ENCODE measurements around the gene TMPRSS9. TPM values are rescaled to one million over a fixed set of nuclear protein-coding genes. Genes with fewer than 3 reads are reported as not detected.

Gene TMPRSS9
- total and polyA plus RNA-seq, 2 experiments from 2014 or later, result 0.28 TPM; not detected in 1

GRCh38 chr19:2436384-2436783 lies 76.3 kb downstream of the TMPRSS9 start:
- Histone ChIP-seq H3K27me3 (replicated peaks; ENCODE audit: insufficient read depth) (no peaks in the 10 kb centered on the region), H3K9ac (no peak overlapping the region), H3K36me3 (ENCODE audit: low read depth) (no peaks in the 10 kb centered on the region), H3K9me2 (ENCODE audit: insufficient read depth) (no peaks in the 10 kb centered on the region), H4K20me1 (ENCODE audit: insufficient read depth) (no peaks in the 10 kb centered on the region), H3F3A (ENCODE audit: insufficient read depth) (no peaks in the 10 kb centered on the region), H3K27ac (no peak overlapping the region), H3K4me1 (ENCODE audit: insufficient read depth) (no peaks in the 10 kb centered on the region), H3K4me2 (ENCODE audit: unreplicated experiment) (no peak overlapping the region), H3K79me2 (ENCODE audit: insufficient read depth) (peaks cover 24% of the 10 kb centered on the region), H3K4me3 (no peak overlapping the region), H3K9me3 (ENCODE audit: low read depth) (no peaks in the 10 kb centered on the region), H2AFZ (no peak overlapping the region)
- no peak for DNase-seq
- no peak for TF ChIP-seq EZH2 (IDR thresholded peaks at IDR 0.05; ENCODE audit: insufficient read depth, poor library complexity, severe bottlenecking)
- TF ChIP-seq EZH2phosphoT487 (IDR thresholded peaks at IDR 0.05; ENCODE audit: insufficient read depth, low read depth), result no peak
- 92 to 97% methylated on average over 5 to 39 of the region's 39 CpGs for WGBS, 2 experiments (ENCODE audit: low coverage in 1 of 2, low lambda C conversion rate in 2 of 2, missing lambda C conversion rate in 2 of 2)
- in situ Hi-C loops (cut with MboI), result no loop called here

DNA sequence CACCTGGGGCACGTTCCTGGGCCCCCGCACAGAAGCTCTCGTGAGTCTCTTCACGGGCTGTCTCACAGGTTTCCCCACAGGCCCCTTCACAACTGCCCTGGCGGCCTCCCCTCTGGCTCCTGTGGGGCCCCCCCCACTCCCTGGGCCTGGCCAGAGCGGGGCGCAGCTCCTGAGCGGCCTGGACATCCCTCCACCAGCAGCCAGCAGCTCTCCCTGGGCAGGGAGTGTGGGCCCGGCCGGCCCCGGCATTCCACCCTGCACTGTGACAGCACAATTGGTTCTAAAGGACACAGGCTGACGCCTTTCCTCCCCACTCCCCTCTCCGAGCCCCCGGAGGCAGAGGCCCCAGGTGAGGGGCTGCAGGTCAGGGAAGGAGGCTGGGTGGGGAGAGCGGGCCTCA lies 76.9 kb downstream of the TMPRSS9 start:
- no peak overlapping the region for H3K4me2 ChIP-seq (ENCODE audit: unreplicated experiment)
- H3K36me3 ChIP-seq (ENCODE audit: low read depth), result no peaks in the 10 kb centered on the region
- TF ChIP-seq EZH2 (IDR thresholded peaks at IDR 0.05; ENCODE audit: insufficient read depth, poor library complexity, severe bottlenecking) (no peak), EZH2phosphoT487 (IDR thresholded peaks at IDR 0.05; ENCODE audit: insufficient read depth, low read depth) (no peak)
- peaks cover 29% of the 10 kb centered on the region for H3K79me2 ChIP-seq (ENCODE audit: insufficient read depth)
- no peaks in the 10 kb centered on the region for H3K4me1 ChIP-seq (ENCODE audit: insufficient read depth)
- H3F3A ChIP-seq (ENCODE audit: insufficient read depth), result no peaks in the 10 kb centered on the region
- H4K20me1 ChIP-seq (ENCODE audit: insufficient read depth), result no peaks in the 10 kb centered on the region
- H3K9me2 ChIP-seq (ENCODE audit: insufficient read depth), result no peaks in the 10 kb centered on the region
- H3K4me3 ChIP-seq, result no peak overlapping the region
- WGBS, 2 experiments (ENCODE audit: low coverage in 1 of 2, low lambda C conversion rate in 2 of 2, missing lambda C conversion rate in 2 of 2), result 96 to 97% methylated on average over 15 of the region's 15 CpGs
- DNase-seq, result no peak
- in situ Hi-C loops (cut with MboI), result no loop called here
- no peak overlapping the region for H3K27ac ChIP-seq
- no peaks in the 10 kb centered on the region for H3K9me3 ChIP-seq (ENCODE audit: low read depth)
- H3K27me3 ChIP-seq (replicated peaks; ENCODE audit: insufficient read depth), result no peaks in the 10 kb centered on the region
- H2AFZ ChIP-seq, result no peak overlapping the region
- no peak overlapping the region for H3K9ac ChIP-seq

DNA sequence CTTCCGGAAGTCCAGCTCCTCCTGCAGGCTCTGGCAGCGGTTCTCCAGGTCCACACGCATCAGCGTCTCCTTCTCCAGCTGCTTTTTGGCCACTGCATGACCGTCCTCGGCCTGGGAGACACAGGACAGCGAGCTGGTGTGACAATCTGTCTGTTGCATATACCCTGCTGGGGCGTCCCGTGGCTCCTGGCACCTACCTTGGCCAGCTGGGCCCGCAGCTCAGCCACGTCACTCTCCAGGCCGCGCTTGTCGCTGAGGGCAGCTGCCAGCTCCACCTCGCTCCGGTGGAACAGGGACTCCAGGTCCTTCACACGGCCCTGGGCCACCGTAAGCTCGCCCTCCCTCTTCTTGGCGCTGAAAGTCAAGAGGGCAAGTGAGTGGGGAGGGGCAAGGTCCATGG lies 78.1 kb downstream of the TMPRSS9 start:
- no peak overlapping the region for H3K9ac ChIP-seq
- peaks cover 41% of the 10 kb centered on the region for H3K79me2 ChIP-seq (ENCODE audit: insufficient read depth)
- no peaks in the 10 kb centered on the region for H3K36me3 ChIP-seq (ENCODE audit: low read depth)
- no peaks in the 10 kb centered on the region for H4K20me1 ChIP-seq (ENCODE audit: insufficient read depth)
- no peak overlapping the region for H3K4me3 ChIP-seq
- no peaks in the 10 kb centered on the region for H3K9me2 ChIP-seq (ENCODE audit: insufficient read depth)
- no peak overlapping the region for H3K27ac ChIP-seq
- H2AFZ ChIP-seq, result no peak overlapping the region
- no peaks in the 10 kb centered on the region for H3K4me1 ChIP-seq (ENCODE audit: insufficient read depth)
- in situ Hi-C loops (cut with MboI), result no loop called here
- no peak overlapping the region for H3K4me2 ChIP-seq (ENCODE audit: unreplicated experiment)
- H3K27me3 ChIP-seq (replicated peaks; ENCODE audit: insufficient read depth), result no peaks in the 10 kb centered on the region
- TF ChIP-seq EZH2phosphoT487 (IDR thresholded peaks at IDR 0.05; ENCODE audit: insufficient read depth, low read depth) (no peak), EZH2 (IDR thresholded peaks at IDR 0.05; ENCODE audit: insufficient read depth, poor library complexity, severe bottlenecking) (no peak)
- WGBS, 2 experiments (ENCODE audit: low coverage in 1 of 2, low lambda C conversion rate in 2 of 2, missing lambda C conversion rate in 2 of 2), result 91 to 94% methylated on average over 19 to 20 of the region's 20 CpGs
- H3K9me3 ChIP-seq (ENCODE audit: low read depth), result no peaks in the 10 kb centered on the region
- H3F3A ChIP-seq (ENCODE audit: insufficient read depth), result no peaks in the 10 kb centered on the region
- DNase-seq, result no peak

GRCh38 chr19:2440515-2440914 lies 80.5 kb downstream of the TMPRSS9 start:
- no peaks in the 10 kb centered on the region for H3K27me3 ChIP-seq (replicated peaks; ENCODE audit: insufficient read depth)
- H4K20me1 ChIP-seq (ENCODE audit: insufficient read depth), result no peaks in the 10 kb centered on the region
- H3K9me2 ChIP-seq (ENCODE audit: insufficient read depth), result no peaks in the 10 kb centered on the region
- H3K9ac ChIP-seq, result no peak overlapping the region
- no peaks in the 10 kb centered on the region for H3K9me3 ChIP-seq (ENCODE audit: low read depth)
- no peak for DNase-seq
- in situ Hi-C loops (cut with MboI), result no loop called here
- H3F3A ChIP-seq (ENCODE audit: insufficient read depth), result no peaks in the 10 kb centered on the region
- no peaks in the 10 kb centered on the region for H3K36me3 ChIP-seq (ENCODE audit: low read depth)
- H2AFZ ChIP-seq, result no peak overlapping the region
- no peaks in the 10 kb centered on the region for H3K4me1 ChIP-seq (ENCODE audit: insufficient read depth)
- WGBS, 2 experiments (ENCODE audit: low coverage in 1 of 2, low lambda C conversion rate in 2 of 2, missing lambda C conversion rate in 2 of 2), result 92 to 97% methylated on average over 1 of the region's 1 CpG
- peaks cover 60% of the 10 kb centered on the region for H3K79me2 ChIP-seq (ENCODE audit: insufficient read depth)
- no peak overlapping the region for H3K4me2 ChIP-seq (ENCODE audit: unreplicated experiment)
- no peak overlapping the region for H3K4me3 ChIP-seq
- TF ChIP-seq EZH2phosphoT487 (IDR thresholded peaks at IDR 0.05; ENCODE audit: insufficient read depth, low read depth) (no peak), EZH2 (IDR thresholded peaks at IDR 0.05; ENCODE audit: insufficient read depth, poor library complexity, severe bottlenecking) (no peak)
- no peak overlapping the region for H3K27ac ChIP-seq

Measured in GM23248 (cell line).